A673 (cell line): ENCODE measurements around the gene EIF3L. TPM values are rescaled to one million over a fixed set of nuclear protein-coding genes. Genes with fewer than 3 reads are reported as not detected.

Source experiments
- BruUV-seq: library from RNA; stranded (reverse); fragments of 400-500 nt; replicated peaks from 2 replicates; lab custom pipeline; 2021; lab: Mats Ljungman, UMichigan
- CTCF ChIA-PET: fragments of 300-600 bp; sonication (Branson Sonifier 250); formaldehyde crosslinking; loops from one replicate; lab custom pipeline; 2022; ENCODE audit warnings: antibody characterized with exemption; lab: Charles Lee
- POLR2A ChIA-PET: fragments of 300-600 bp; sonication (Branson Sonifier 250); formaldehyde crosslinking; loops from one replicate; lab custom pipeline; 2022; ENCODE audit warnings: antibody characterized with exemption; ENCODE audit not compliant: low non-redundant PET; lab: Charles Lee
- DNase-seq: peaks from one replicate; pipeline ENCODE4 v3.0.0-alpha.2; 2015; ENCODE audit warnings: low spot score
- H3K27ac ChIP-seq: fragments of 200-600 bp; sonication (generic); 2 replicates; pipeline ENCODE4 v1.5.1; 2016; ENCODE audit warnings: mixed run types, low read depth, mild to moderate bottlenecking, mixed read lengths, antibody characterized with exemption, low read length; ENCODE audit not compliant: poor library complexity, severe bottlenecking
- H3K27me3 ChIP-seq: fragments of 200-600 bp; sonication (generic); replicated peaks from 2 replicates; pipeline ENCODE4 v1.6.1; 2017; ENCODE audit warnings: mixed run types, low read depth, mild to moderate bottlenecking, mixed read lengths, antibody characterized with exemption, low read length; ENCODE audit not compliant: insufficient read depth, poor library complexity
- H3K36me3 ChIP-seq: fragments of 200-600 bp; sonication (generic); 2 replicates; pipeline ENCODE4 v1.6.1; 2016; ENCODE audit warnings: mixed run types, mild to moderate bottlenecking, mixed read lengths, antibody characterized with exemption, low read length; ENCODE audit not compliant: insufficient read depth, poor library complexity, severe bottlenecking
- H3K4me1 ChIP-seq: fragments of 200-600 bp; sonication (generic); 2 replicates; pipeline ENCODE4 v1.6.1; 2017; ENCODE audit warnings: mixed run types, mild to moderate bottlenecking, mixed read lengths, antibody characterized with exemption, low read length; ENCODE audit not compliant: insufficient read depth, poor library complexity, severe bottlenecking
- H3K4me3 ChIP-seq: fragments of 200-600 bp; sonication (generic); 2 replicates; pipeline ENCODE4 v1.5.1; 2016; ENCODE audit warnings: low read depth, mixed run types, mild to moderate bottlenecking, mixed read lengths, low read length; ENCODE audit not compliant: poor library complexity, severe bottlenecking
- H3K9me3 ChIP-seq: fragments of 200-600 bp; sonication (generic); 2 replicates; pipeline ENCODE4 v1.6.1; 2016; ENCODE audit warnings: mixed run types, low read depth, mild to moderate bottlenecking, mixed read lengths, antibody characterized with exemption, low read length; ENCODE audit not compliant: poor library complexity, severe bottlenecking
- EZH2 ChIP-seq: fragments of 200-600 bp; sonication (generic); IDR thresholded peaks from 2 replicates; pipeline ENCODE4 v1.6.1; 2017; ENCODE audit warnings: borderline replicate concordance, low read depth, mild to moderate bottlenecking, mixed read lengths, antibody characterized with exemption, low read length; ENCODE audit not compliant: poor library complexity, severe bottlenecking
- intact Hi-C: fragments of 100-400 bp; cut with micrococcal nuclease; formaldehyde crosslinking; loops from one replicate; pipeline ENCODE4 v1.10.0; 2022; ENCODE audit not compliant: unreplicated experiment
- total RNA-seq: library from RNA; stranded (reverse); gene quantifications from 2 replicates; pipeline ENCODE4 v1.2.3, GENCODE V29; 2021
- TF ChIP-seq, protein P1 (sequence below): fragments of 300-800, 200-600 bp; sonication (generic); conservative IDR thresholded peaks from 2 replicates; pipeline ENCODE4 v1.5.1; 2017; ENCODE audit warnings: low read depth, mild to moderate bottlenecking, antibody characterized with exemption, low read length, moderate library complexity, mixed read lengths

Gene EIF3L
- total RNA-seq, 1 experiment from 2014 or later, result 492 TPM

- ChIA-PET CTCF (no interaction called here), POLR2A (no interaction called here)
- no peaks in the 10 kb centered on the region for H3K27me3 ChIP-seq
- peaks cover 4% of the 10 kb centered on the region for H3K36me3 ChIP-seq
- intact Hi-C loops, result no loop called here
- H3K4me3 ChIP-seq, result no peak overlapping the region
- DNase-seq, result no peak
- no peaks in the 10 kb centered on the region for H3K4me1 ChIP-seq
- BruUV-seq, result no TSS peak
- H3K9me3 ChIP-seq, result no peaks in the 10 kb centered on the region
- TF ChIP-seq, protein P1, sequence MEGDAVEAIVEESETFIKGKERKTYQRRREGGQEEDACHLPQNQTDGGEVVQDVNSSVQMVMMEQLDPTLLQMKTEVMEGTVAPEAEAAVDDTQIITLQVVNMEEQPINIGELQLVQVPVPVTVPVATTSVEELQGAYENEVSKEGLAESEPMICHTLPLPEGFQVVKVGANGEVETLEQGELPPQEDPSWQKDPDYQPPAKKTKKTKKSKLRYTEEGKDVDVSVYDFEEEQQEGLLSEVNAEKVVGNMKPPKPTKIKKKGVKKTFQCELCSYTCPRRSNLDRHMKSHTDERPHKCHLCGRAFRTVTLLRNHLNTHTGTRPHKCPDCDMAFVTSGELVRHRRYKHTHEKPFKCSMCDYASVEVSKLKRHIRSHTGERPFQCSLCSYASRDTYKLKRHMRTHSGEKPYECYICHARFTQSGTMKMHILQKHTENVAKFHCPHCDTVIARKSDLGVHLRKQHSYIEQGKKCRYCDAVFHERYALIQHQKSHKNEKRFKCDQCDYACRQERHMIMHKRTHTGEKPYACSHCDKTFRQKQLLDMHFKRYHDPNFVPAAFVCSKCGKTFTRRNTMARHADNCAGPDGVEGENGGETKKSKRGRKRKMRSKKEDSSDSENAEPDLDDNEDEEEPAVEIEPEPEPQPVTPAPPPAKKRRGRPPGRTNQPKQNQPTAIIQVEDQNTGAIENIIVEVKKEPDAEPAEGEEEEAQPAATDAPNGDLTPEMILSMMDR, result no peak
- no peak for TF ChIP-seq EZH2
- H3K27ac ChIP-seq, result no peak overlapping the region
These were observed 76.5 kb downstream of the EIF3L start for GRCh38 chr22:37925767-37926166.

GRCh38 chr22:37926358-37926757, 77.1 kb downstream of the EIF3L start:
- Histone ChIP-seq H3K4me1 (no peaks in the 10 kb centered on the region), H3K4me3 (no peak overlapping the region), H3K27me3 (no peaks in the 10 kb centered on the region), H3K27ac (no peak overlapping the region), H3K9me3 (no peaks in the 10 kb centered on the region), H3K36me3 (peaks cover 4% of the 10 kb centered on the region)
- no peak for TF ChIP-seq EZH2
- TF ChIP-seq, protein P1, result no peak
- intact Hi-C loops, result no loop called here
- ChIA-PET CTCF (no interaction called here), POLR2A (no interaction called here)
- no peak for DNase-seq
- no TSS peak for BruUV-seq

- no peak for DNase-seq
- BruUV-seq, result no TSS peak
- H3K4me1 ChIP-seq, result no peaks in the 10 kb centered on the region
- POLR2A ChIA-PET, result interaction anchor here (0.6 kb wide), 1 partner anchor 541 kb away, joined by 3 read pairs; the partner anchor contains the start of gene KDELR3
- H3K4me3 ChIP-seq, result no peak overlapping the region
- no peak for TF ChIP-seq EZH2
- TF ChIP-seq, protein P1, result no peak
- intact Hi-C loops, result no loop called here
- peaks cover 5% of the 10 kb centered on the region for H3K36me3 ChIP-seq
- no peaks in the 10 kb centered on the region for H3K27me3 ChIP-seq
- no peaks in the 10 kb centered on the region for H3K9me3 ChIP-seq
- CTCF ChIA-PET, result no interaction called here
- H3K27ac ChIP-seq, result no peak overlapping the region
These were observed 77.8 kb downstream of the EIF3L start for GRCh38 chr22:37926771-37927636.
